HG03439 (cell line): Measurements from ENCODE around the gene APLP2.

Experiments used
- ATAC-seq: cut with Tn5 transposase; IDR thresholded peaks from one replicate; pipeline ENCODE4 v1.9.1; 2021; ENCODE audit warnings: mild to moderate bottlenecking, moderate library complexity; ENCODE audit not compliant: unreplicated experiment

Gene APLP2

GRCh38 chr11:130054966-130055365 is 14.7 kb upstream of the APLP2 start:
- ATAC-seq = no peak

GRCh38 chr11:130055617-130056016 is 14.1 kb upstream of the APLP2 start:
- ATAC-seq = no peak

- no peak for ATAC-seq
These were observed 8.7 kb upstream of the APLP2 start for GRCh38 chr11:130061017-130061416.

GRCh38 chr11:130062026-130062425 is 7.7 kb upstream of the APLP2 start:
- no peak for ATAC-seq

GRCh38 chr11:130063451-130063850 is 6.2 kb upstream of the APLP2 start:
- ATAC-seq = no peak

GRCh38 chr11:130064596-130064995 is 5.1 kb upstream of the APLP2 start:
- no peak for ATAC-seq

GRCh38 chr11:130066338-130066737 is 3.4 kb upstream of the APLP2 start:
- no peak for ATAC-seq

GRCh38 chr11:130068546-130068985 is 1.1 kb upstream of the APLP2 start:
- no peak for ATAC-seq

GRCh38 chr11:130068986-130069658 is 572 bp upstream of the APLP2 start:
- ATAC-seq = peak; percentile 45

- peak; percentile 31 for ATAC-seq
These were observed 583 bp downstream of the APLP2 start for GRCh38 chr11:130070109-130070845.

- ATAC-seq = no peak
These were observed 1.1 kb downstream of the APLP2 start for GRCh38 chr11:130070846-130071200.

- no peak for ATAC-seq
These were observed 1.6 kb downstream of the APLP2 start for GRCh38 chr11:130071211-130071712.

GRCh38 chr11:130074736-130075135 is 5.0 kb downstream of the APLP2 start:
- ATAC-seq = no peak

- no peak for ATAC-seq
These were observed 7.2 kb downstream of the APLP2 start for GRCh38 chr11:130076778-130077481.

GRCh38 chr11:130077671-130078070 is 8.0 kb downstream of the APLP2 start:
- no peak for ATAC-seq

GRCh38 chr11:130078080-130078479 is 8.4 kb downstream of the APLP2 start:
- ATAC-seq = no peak

- ATAC-seq = no peak
These were observed 16.1 kb downstream of the APLP2 start for GRCh38 chr11:130085671-130086290.

- no peak for ATAC-seq
These were observed 17.0 kb downstream of the APLP2 start for GRCh38 chr11:130086669-130087068.

GRCh38 chr11:130087294-130087926 is 17.7 kb downstream of the APLP2 start:
- no peak for ATAC-seq

GRCh38 chr11:130088217-130088616 is 18.5 kb downstream of the APLP2 start:
- ATAC-seq = no peak
